AG09309 (cell line): Measurements from ENCODE around the gene SLC4A3.
"Not testable (repeated sequence)": the region's sequence is repeated elsewhere in the genome, so short reads cannot be mapped to it uniquely, and the experiment has no call there.

Source experiments
- DNase-seq: peaks from one replicate; pipeline ENCODE4 v3.0.0-alpha.2; 2010; ENCODE audit warnings: low read depth
- H3K4me3 ChIP-seq: 2 replicates; pipeline ENCODE4 v1.5.1; 2011; ENCODE audit warnings: mild to moderate bottlenecking, low read depth, low read length, moderate library complexity; ENCODE audit not compliant: control insufficient read depth
- CTCF ChIP-seq: IDR thresholded peaks from 2 replicates; pipeline ENCODE4 v1.5.1; 2011; ENCODE audit warnings: mild to moderate bottlenecking, low read depth, low read length, inconsistent platforms; ENCODE audit not compliant: insufficient read depth, control insufficient read depth; ENCODE audit errors: missing control alignments

Gene SLC4A3

GRCh38 chr2:219679041-219679440, 51.6 kb downstream of the SLC4A3 start:
- no peak for DNase-seq
- H3K4me3 ChIP-seq: no peak overlapping the region
- no peak for TF ChIP-seq CTCF

- TF ChIP-seq CTCF: no peak
- H3K4me3 ChIP-seq: no peak overlapping the region
- DNase-seq: no peak
These were observed 52.1 kb downstream of the SLC4A3 start for GRCh38 chr2:219679571-219679970.

GRCh38 chr2:219680958-219681693, 53.7 kb downstream of the SLC4A3 start:
- TF ChIP-seq CTCF: no peak
- H3K4me3 ChIP-seq: no peak overlapping the region
- DNase-seq: no peak

GRCh38 chr2:219681694-219682300, 54.4 kb downstream of the SLC4A3 start:
- H3K4me3 ChIP-seq: no peak overlapping the region
- no peak for TF ChIP-seq CTCF
- no peak for DNase-seq

- H3K4me3 ChIP-seq, DNase-seq: not testable (repeated sequence)
These were observed 56.0 kb downstream of the SLC4A3 start for GRCh38 chr2:219683474-219683873.

- H3K4me3 ChIP-seq: peak overlapping the region; percentile 13
- no peak for DNase-seq
- no peak for TF ChIP-seq CTCF
These were observed 57.6 kb downstream of the SLC4A3 start for GRCh38 chr2:219684721-219685689.
